GM18868 (cell line): ENCODE results near the gene TNFRSF1A.
"Not testable (repeated sequence)": the region's sequence is repeated elsewhere in the genome, so short reads cannot be mapped to it uniquely, and the experiment has no call there.

Experiments
- ATAC-seq: cut with Tn5 transposase; IDR thresholded peaks from one replicate; pipeline ENCODE4 v1.9.1; 2021; ENCODE audit warnings: mild to moderate bottlenecking, moderate library complexity; ENCODE audit not compliant: unreplicated experiment

The TNFRSF1A gene

DNA sequence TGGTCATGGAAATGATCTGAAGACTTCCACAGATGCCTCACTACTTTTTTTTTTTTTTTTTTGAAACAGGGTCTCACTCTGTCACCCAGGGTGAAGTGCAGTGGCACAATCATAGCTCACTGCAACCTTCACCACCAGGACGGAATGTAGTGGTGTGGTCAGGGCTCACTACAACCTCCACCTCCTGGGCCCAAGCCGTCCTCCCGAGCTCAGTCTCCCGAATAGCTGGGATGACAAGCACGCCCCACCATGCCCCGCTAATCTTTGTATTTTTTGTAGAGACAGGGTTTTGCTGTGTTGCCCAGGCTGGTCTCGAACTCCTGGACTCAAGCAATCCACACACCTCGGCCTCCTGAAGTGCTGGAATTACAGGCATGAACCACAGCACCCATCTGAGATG, 3.3 kb downstream of the TNFRSF1A start:
- ATAC-seq: not testable (repeated sequence)

DNA sequence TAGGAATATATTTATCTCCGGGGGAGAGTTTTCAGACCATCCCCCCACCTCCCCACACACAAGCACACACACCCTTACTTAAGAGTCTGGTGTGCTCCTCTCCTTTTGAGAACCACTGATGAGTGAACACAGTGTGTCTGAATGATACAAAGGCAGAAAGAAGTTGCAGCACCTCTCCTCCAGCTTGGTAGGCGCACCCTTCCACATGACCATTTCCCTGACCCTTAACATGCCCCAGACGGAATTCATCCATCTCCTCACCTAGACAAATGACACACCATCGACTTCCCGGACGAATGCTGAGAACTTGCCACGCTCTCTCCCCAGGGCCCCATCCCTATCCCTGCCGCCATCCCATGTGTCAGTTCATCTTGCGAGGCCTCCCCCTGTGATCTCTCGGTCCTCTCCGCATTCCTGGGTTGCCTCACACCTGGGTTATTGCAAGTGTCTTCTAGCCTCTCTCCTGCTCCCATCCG, 3.9 kb downstream of the TNFRSF1A start:
- no peak for ATAC-seq

DNA sequence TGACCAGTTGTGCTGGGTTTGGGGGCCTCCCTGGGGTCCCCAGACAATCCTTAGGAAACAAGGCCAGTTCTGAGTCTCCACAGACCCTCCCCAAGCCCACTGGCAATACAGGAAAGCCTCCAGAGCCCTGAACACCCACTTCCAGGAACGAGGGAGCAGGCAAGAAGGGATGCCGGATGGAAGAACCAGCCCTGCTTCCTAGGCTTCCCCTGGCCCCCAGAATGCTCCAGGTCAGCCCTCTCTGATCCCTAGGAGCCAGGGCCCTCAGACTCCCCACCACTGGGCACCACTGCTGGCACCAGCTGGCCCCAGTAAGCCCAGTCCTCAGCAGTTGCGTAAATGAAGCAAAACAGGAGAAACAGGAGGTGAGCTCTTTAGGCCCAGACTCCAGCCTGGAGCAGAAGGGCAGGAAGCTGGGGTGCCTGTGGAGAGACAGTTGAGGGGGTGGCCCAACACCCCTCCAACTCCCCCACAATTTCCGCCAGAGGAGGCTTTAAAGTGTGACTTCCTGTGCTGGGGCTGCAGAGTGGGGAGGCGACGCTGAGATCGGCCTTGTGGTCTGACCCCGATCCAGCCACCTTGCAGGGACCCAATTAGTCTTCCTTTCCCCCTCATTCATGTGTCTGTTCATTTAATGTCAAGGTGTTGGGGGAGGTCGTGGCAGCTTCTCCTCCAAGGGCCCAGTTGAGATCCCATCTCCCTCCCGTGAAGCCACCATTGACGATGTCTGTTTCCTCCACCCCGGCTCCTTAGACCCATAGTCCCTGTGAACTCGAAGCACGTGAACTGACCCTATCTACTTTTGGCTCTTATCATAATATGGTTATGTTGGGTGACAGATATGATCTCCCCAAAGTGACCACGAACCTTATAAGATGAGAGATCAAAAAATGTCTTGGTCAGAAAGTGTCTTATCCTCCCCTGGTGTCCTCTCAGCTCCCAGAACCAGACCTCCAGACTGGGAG, 4.7 kb downstream of the TNFRSF1A start:
- no peak for ATAC-seq

DNA sequence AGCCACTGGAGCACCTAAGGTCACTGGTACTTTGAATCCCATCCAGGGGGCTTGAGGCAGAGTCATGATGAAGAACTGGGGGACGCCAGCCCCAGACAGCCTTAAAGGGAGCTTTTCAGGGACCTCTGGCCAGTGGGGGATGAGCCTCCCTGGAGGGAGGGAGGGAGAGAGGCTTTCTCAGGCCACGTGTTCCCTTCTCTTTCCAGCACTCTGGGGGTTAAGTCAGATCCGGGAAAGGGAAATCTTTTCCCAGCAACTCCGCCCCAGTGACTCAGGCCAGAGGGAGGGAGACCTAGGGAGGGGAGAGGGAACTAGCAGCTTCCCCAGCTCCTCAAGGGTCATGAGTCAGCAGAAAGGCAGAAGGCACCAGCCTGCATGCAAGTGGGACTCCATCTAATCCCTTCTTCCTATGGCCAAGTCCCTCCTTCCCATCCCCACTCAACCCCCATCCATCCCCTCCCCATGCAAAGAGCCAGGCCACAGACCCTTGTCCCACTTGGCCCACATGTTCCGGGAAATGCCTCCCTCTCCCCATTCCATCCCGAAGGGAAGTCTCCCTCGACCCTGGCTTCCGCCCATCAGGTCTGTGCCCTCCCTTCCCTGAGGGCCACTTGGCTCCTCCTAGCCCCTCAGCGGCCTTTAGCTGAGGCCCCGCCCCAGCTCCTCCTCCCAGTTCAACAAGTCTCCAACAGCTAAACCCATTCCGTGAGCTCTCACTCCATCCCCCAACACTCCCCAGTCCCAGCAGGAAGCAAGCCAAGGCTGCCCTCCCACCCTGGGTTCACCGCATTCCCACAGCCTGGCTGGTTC, 5.6 kb downstream of the TNFRSF1A start:
- ATAC-seq: no peak

DNA sequence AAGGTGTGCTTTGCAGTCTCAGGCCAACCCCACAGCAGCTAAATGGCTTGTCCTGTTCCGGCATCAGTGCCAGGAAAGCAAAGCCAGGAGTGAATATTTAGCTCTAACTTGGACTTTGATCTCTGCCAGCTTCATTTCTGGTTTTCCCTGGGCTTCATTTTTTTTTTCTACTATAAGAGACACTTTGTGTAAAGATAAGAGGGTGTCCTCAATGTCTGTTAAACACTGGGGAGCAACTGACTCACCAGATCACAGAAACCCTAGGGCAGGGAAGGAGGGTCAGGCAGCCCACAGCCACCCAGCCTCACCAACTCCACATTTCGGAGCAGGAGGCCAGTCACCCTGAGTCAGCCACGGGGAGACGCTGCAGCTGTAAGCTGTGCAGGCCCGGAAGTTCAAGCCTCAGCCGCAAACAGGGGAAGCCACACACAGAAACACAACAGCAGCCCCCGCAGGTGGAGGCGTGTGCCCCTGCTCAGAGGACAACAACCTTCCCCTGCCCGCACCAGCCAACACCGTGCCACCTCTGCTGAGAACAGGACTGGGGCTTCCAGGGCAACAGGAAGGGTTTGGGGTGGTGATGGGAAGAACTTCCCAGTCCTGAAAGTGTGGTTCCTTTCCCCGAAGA, 6.3 kb downstream of the TNFRSF1A start:
- ATAC-seq: peak; percentile 70

DNA sequence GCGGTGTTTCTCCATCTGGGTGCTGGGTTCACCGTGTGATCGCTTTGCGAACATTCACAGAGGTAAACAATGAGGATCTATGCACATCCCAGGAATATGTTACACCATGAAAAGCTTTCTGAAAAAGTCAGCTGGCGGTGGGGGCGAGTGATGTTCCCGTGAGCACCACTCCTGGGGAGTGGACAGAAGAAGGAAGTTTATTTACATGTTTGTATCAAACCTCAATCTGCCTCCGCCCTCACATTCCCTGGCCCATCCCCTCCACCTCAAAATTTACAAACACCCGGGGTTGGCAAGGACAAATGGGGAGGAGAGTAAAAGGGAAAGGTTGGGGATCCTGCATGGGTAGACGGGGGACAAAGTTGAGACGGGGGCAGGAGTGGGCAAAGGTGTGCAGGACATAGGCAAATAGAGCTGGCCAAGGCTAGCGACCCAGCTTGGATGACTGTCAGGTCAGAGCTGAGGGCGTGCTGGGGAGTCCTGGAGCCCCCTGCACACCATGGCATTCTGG, 6.9 kb downstream of the TNFRSF1A start:
- no peak for ATAC-seq

DNA sequence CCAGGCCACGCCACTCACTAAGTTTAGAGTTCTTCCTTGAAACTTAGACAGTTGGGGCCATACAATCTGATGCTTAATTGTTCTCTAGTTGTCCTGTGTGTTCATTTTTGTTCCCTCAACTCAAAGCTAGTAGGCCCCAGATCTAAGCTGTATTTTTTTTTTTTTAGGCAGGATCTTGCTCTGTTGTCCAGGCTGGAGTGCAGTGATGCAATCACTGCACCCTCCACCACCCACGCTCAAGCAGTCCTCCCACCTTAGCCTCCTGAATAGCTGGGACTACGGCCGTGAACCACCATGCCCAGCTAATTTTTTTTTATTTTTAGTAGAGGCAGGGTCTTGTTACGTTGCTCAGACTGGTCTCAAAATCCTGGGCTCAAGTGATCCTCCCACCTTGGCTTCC, 7.5 kb downstream of the TNFRSF1A start:
- ATAC-seq: no peak

DNA sequence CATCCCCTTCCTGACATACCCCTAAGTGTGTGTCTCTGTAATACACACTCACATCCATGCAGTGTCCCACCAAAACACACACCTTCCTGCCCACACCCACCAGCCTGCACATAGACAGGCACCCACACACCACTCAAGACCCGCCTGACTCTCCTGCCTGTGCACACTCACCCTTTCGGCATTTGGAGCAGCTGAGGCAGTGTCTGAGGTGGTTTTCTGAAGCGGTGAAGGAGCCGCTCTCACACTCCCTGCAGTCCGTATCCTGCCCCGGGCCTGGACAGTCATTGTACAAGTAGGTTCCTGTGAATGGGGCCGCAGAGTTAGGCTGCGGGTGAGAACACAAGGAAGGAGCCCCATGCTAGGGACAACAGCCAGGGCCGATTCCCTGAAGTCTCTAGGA, 8.3 kb downstream of the TNFRSF1A start:
- ATAC-seq: no peak

DNA sequence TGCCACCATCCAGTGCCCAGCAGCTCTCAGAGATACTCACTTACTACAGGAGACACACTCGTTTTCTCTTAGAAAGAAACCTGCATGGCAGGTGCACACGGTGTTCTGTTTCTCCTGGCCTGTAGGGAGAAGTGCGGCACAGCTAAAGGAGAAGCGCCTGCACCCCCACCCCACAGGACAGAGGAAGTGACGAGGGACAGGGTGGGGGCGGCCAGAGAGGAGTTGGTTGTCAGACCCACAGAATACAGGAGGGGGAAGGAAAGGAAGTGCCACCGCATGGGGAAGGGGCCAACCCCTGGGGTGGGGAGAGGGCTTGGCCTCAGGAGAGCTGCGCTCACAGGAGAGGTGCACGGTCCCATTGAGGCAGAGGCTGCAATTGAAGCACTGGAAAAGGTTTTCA, 8.8 kb downstream of the TNFRSF1A start:
- no peak for ATAC-seq

DNA sequence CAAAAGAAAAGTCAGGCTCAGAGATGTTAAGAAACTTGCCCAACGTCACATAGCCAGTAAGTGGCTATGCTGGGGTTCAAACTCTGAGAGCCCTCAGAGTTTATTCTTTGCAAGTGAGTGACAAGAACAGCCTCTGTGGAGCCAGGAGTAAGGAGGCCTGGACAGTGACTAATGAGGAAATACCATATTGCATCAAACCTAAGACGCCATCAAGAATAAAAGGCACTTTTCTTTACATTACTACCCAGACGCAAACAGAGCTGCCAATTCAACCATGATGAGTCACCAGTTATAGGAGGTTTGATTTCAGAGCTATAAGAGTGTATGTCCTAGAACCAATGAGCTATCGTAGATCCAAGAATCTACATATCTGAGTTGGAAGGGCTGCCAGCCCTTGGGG, 9.4 kb downstream of the TNFRSF1A start:
- ATAC-seq: no peak

DNA sequence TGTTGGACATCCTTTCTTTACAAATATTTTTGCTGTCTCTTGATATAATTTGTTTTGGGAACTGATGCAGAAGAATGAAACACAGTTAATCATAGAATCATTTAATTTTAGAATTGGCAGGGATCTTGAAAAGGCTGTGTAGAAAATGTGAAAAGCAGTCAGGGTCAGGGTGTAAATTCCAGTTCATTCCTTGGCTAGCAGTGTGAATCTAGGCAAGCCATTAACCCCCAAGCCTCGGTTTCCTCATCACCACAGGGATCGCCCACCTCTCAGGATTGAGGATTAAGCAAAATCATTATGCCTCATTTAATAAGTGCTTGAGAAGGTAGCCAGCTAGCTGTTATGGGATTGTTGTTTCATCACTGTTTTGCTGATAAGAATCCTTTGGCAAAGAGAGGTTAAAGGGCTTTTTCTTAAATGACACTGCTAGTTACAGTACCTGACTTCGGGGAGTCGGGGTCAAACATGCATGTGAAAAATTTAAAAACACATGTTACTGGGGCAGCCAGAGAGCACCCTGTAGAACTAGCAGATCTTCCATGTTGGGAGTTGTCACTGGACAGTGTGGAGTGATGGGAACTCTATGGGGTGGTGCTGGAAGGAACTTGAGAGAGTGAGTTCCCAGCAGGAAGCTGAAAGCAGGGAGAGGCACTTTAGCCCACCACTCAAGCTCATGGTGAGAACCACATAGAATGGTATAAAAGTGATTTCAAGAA, 10.7 kb downstream of the TNFRSF1A start:
- no peak for ATAC-seq

DNA sequence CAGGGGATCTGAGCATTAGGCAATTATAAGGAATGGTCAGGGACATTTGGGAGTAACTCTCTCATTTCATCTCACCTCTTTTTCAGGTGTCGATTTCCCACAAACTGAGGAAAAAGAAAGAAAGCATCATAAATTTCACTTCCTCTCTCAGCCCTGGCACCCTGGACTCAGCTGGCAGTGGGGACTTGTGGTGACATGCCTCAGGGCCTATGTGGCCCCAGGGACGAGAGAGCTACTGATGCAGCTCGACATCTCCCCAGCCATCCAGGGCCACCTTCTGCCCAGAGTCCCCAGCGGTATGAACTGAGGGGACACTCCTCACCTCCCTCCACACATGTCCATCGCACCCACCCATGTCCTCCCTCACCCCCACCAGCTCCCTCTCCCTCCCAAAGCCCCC, 11.7 kb downstream of the TNFRSF1A start:
- ATAC-seq: no peak

DNA sequence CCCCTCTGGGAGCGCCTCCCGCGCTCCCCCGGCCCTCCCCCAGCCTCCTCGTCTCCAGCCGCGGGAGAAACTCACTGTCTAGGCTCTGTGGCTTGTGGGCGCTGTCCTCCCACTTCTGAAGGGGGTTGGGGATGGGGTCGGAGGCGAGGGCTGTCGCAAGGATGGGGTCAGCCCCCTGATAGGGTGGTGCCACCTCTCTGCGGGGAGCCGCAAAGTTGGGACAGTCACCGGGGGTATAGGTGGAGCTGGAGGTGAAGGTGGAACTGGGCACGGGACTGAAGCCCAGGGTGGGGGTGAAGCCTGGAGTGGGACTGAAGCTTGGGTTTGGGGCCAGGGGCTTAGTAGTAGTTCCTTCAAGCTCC, 12.2 kb downstream of the TNFRSF1A start:
- no peak for ATAC-seq

DNA sequence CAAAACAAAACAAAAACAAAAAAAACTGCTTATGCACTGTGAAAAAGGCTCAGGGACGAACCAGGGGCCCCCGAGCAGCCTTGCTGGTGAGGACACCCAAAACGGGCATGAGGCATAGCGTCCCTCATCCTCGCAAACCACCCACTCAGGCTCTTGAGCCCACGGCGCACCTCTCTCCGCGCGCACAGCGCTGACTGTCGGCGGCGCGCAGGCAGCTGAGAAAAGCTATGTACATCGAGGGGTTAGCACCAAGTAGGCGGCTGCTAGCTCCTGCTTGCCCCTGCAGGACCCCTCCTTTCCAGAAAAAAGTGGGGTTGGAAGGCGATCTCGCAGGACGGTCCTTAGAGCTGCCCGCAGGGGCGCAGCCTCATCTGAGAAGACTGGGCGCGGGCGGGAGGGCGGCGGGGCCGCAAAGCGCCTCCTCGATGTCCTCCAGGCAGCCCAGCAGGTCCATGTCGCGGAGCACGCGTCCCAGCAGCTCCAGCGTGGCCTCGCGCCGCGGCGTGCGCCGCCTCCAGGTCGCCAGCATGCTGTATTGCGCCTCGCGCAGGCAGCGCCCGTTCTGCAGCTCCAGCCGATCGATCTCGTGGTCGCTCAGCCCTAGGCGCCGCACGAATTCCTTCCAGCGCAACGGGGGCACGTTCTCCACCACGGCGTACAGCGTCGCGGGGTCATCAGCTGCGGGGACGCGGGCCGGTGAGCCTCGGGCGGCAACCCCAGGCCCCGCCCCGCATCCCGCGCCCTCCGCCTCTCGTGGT, 12.8 kb downstream of the TNFRSF1A start:
- ATAC-seq: no peak

DNA sequence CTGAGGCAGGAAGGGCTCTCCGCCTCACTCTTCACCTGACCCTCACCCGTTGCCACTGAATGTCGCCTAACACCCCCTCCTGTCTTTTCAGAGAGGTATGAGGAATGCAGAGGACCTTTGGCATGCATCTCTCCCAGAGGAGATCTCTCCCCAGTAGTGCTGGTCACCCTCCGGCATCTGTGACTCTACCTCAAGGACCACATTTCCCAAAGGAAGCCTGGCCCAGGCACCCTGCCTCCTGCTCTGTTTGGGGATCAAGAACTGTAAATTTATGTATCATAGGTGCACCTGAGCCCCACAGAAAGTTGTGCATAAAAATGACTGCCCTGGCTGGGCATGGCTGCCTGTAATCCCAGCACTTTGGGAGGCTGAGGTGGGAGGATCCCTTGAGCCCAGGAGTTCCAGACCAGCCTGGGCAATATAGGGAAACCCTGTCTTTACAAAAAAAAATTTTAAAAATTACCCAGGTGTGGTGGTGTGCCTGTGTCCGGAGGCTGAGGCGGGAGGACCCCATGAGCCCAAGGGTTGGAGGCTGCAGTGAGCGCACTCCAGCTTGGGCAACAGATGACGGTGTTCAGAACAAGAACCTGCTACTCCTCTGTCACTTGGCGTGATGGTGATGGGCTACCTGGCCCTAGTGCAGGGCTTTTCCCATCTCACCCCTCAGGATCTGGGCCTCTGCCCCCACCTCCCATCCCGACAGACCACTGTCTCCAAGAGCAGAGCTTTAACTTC, 13.7 kb downstream of the TNFRSF1A start:
- no peak for ATAC-seq

DNA sequence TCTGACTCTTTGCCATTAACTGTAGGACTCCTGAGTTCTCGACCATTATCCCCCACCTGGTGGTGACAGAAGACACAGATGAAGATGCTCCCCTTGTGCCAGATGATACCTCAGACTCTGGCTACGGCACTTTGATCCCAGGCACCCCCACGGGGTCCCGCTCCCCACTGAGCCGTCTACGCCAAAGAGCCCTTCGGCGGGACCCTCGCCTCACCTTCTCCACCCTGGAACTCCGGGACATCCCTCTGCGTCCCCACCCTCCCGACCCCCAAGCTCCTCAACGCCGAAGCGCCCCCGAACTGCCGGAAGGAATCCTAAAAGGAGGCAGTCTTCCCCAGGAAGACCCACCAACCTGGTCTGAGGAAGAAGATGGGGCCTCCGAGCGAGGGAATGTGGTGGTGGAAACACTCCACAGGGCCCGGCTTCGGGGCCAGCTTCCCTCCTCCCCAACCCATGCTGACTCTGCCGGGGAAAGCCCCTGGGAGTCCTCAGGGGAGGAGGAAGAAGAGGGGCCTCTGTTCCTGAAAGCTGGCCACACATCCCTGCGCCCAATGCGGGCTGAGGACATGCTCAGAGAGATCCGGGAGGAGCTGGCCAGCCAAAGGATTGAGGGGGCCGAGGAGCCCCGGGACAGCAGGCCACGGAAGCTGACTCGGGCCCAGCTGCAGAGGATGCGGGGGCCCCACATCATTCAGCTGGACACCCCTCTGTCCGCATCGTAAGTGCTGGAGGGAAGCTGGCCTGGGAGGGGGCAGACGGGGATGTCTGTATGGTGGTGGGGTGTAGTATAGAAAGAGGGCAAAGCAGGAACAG, 14.4 kb downstream of the TNFRSF1A start:
- ATAC-seq: no peak

DNA sequence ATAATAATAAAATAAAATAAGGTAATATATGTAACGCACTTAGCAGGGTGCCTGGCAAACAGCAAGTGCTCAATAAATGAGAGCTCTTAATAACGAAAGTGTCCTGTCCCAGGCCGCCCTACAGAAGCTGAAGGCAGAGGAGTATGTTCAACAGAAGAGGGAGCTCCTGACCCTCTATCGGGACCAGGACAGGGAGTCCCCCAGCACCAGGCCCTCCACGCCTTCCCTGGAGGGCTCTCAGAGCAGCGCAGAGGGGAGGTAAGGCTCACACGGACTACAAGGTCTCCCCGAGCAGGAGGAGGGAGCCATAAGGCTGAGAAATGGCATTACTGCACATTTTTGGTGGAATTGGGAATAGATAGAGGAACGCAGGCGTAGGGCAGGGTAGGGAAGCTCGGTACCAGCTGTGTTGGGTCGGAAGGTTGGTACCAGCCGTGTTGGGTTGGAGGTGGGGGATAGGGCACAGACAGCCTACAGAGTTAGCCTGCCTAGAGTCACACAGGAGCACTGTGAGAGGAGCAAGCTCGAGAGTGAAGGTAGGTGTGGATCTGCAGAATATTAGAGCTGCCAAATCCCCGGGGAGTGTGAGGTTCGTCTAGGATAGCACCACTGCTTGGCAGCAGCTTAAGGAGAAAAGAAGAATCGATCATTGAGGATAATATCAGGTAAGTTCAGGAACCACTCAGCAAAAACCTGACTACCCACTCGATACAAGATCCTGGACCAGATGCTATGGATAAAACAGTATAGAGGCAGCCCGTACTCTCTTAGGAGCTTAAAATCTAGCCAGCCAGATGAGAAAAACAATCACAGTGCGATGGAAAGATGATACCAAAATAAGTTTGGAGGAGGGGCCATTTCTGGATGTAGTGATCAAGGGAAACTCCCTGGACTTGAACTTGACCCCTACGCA, 15.3 kb downstream of the TNFRSF1A start:
- no peak for ATAC-seq
